Esophagus squamous epithelium (tissue), 5 donors: ENCODE data around the gene RIMBP2. TPM values are rescaled to one million over a fixed set of nuclear protein-coding genes. Genes with fewer than 3 reads are reported as not detected.

Experiments
- DNase-seq: peaks from one replicate; lab custom pipeline; 2025; lab: John Stamatoyannopoulos, UW
- H3K27ac ChIP-seq, 4 donors: fragments of 200-600 bp; sonication (generic); one replicate each; pipeline ENCODE4 v1.5.1; 2016 to 2019; ENCODE audit warnings: mild to moderate bottlenecking in 1 of 4
- H3K27me3 ChIP-seq, 4 donors: fragments of 200-600 bp; sonication (generic); 1 replicate in 3 of 4; 2 replicates in 1 of 4; pipeline versions ENCODE4 v1.5.1 to v1.6.0; 2017 to 2021; ENCODE audit warnings: antibody characterized with exemption in 1 of 4
- H3K36me3 ChIP-seq, 3 donors: fragments of 200-600 bp; sonication (generic); one replicate each; pipeline ENCODE4 v1.5.1; 2016 to 2019
- H3K4me1 ChIP-seq, 3 donors: fragments of 200-600 bp; sonication (generic); one replicate each; pipeline ENCODE4 v1.5.1; 2017 to 2019
- H3K4me3 ChIP-seq, 4 donors: fragments of 200-600 bp; sonication (generic); 1 replicate in 3 of 4; 2 replicates in 1 of 4; pipeline ENCODE4 v1.5.1; 2016 to 2019; ENCODE audit warnings: mild to moderate bottlenecking in 2 of 4, moderate library complexity in 1 of 4
- H3K9me3 ChIP-seq, 3 donors: fragments of 200-600 bp; sonication (generic); one replicate each; pipeline ENCODE4 v1.5.1; 2016 to 2019
- POLR2A ChIP-seq, 4 donors: fragments of 450-650 bp; IDR thresholded peaks; one replicate each; pipeline ENCODE4 v1.6.1; 2017; ENCODE audit warnings: antibody characterized with exemption in 4 of 4, mild to moderate bottlenecking in 4 of 4, moderate library complexity in 3 of 4
- WGBS, 2 donors: methylation state at CpG; one replicate each; pipeline ENCODE4 v1.1.5; 2018; 5-methylcytosine and 5-hydroxymethylcytosine counted together
- intact Hi-C: fragments of 100-400 bp; cut with DNase I; formaldehyde crosslinking; loops from one replicate; pipeline ENCODE4 v1.15.0; 2022
- total RNA-seq, 4 donors: library from RNA; depleted of rRNA; stranded (reverse); fragments of >200 nt; gene quantifications; one replicate each; pipeline ENCODE4 v1.1.0, GENCODE V29; 2016
- TF ChIP-seq, protein P1 (sequence below), 6 experiments: fragments of 450-650 bp in 4 of 6; fragments of 200-600 bp in 2 of 6; sonication (generic) in 2 of 6; IDR thresholded peaks; one replicate each; pipeline ENCODE4 v1.5.1; 2016 to 2019; ENCODE audit warnings: antibody characterized with exemption in 6 of 6, mild to moderate bottlenecking in 4 of 6, moderate library complexity in 4 of 6
- donor health status: DM: yes; HTN: yes; CAD: no.

RIMBP2 gene
- total RNA-seq, 4 donors from 2014 or later = 0.08 to 0.76 (median 0.46) TPM

- H3K27me3 ChIP-seq = no peaks in the 10 kb centered on the region
- TF ChIP-seq, protein P1, sequence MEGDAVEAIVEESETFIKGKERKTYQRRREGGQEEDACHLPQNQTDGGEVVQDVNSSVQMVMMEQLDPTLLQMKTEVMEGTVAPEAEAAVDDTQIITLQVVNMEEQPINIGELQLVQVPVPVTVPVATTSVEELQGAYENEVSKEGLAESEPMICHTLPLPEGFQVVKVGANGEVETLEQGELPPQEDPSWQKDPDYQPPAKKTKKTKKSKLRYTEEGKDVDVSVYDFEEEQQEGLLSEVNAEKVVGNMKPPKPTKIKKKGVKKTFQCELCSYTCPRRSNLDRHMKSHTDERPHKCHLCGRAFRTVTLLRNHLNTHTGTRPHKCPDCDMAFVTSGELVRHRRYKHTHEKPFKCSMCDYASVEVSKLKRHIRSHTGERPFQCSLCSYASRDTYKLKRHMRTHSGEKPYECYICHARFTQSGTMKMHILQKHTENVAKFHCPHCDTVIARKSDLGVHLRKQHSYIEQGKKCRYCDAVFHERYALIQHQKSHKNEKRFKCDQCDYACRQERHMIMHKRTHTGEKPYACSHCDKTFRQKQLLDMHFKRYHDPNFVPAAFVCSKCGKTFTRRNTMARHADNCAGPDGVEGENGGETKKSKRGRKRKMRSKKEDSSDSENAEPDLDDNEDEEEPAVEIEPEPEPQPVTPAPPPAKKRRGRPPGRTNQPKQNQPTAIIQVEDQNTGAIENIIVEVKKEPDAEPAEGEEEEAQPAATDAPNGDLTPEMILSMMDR (IDR thresholded peaks at IDR 0.05) = no peak
- TF ChIP-seq POLR2A (IDR thresholded peaks at IDR 0.05) = no peak
- intact Hi-C loops = no loop called here
- H3K4me1 ChIP-seq = no peaks in the 10 kb centered on the region
- H3K4me3 ChIP-seq = no peak overlapping the region
- WGBS, 2 donors = 67 to 92% methylated on average over 2 of the region's 2 CpGs
- no peaks in the 10 kb centered on the region for H3K36me3 ChIP-seq
- H3K9me3 ChIP-seq = no peaks in the 10 kb centered on the region
- DNase-seq = no peak
- no peak overlapping the region for H3K27ac ChIP-seq
These were observed 202.5 kb downstream of the RIMBP2 start for GRCh38 chr12:130513556-130513955.

DNA sequence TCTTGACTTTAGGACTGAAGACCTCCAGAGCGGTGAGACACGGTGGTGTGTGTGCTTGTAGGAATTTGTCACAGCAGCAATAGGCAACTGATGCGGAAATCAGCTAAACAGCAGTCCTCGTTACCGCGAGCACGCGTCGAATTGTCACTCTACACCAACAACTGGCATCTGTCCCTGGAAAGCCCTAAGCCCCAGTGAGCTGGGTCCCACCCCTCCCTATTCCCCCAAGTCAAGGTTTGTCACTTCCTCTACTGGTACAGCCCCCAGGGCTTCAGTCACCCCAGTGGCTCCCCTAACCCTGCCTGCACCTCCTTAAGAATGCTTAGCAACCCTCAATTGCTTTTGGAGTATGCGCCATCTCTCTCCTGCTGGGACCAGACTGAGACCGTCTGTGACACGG lies 204.8 kb downstream of the RIMBP2 start:
- no peaks in the 10 kb centered on the region for H3K27me3 ChIP-seq
- DNase-seq = no peak
- H3K4me1 ChIP-seq = no peaks in the 10 kb centered on the region
- H3K27ac ChIP-seq = no peak overlapping the region
- no peak overlapping the region for H3K4me3 ChIP-seq
- H3K9me3 ChIP-seq = no peaks in the 10 kb centered on the region
- H3K36me3 ChIP-seq = no peaks in the 10 kb centered on the region
- no peak for TF ChIP-seq POLR2A (IDR thresholded peaks at IDR 0.05)
- TF ChIP-seq, protein P1 (IDR thresholded peaks at IDR 0.05) = no peak
- WGBS, 2 donors = 84 to 86% methylated on average over 10 to 11 of the region's 12 CpGs
- intact Hi-C loops = no loop called here

- 74 to 87% methylated on average over 3 to 5 of the region's 5 CpGs for WGBS, 2 donors
- Histone ChIP-seq H3K27ac (no peak overlapping the region), H3K36me3 (no peaks in the 10 kb centered on the region), H3K4me1 (no peaks in the 10 kb centered on the region), H3K27me3 (no peaks in the 10 kb centered on the region), H3K9me3 (no peaks in the 10 kb centered on the region), H3K4me3 (no peak overlapping the region)
- TF ChIP-seq POLR2A (IDR thresholded peaks at IDR 0.05) = no peak
- DNase-seq = no peak
- intact Hi-C loops = no loop called here
These were observed 206.6 kb downstream of the RIMBP2 start for GRCh38 chr12:130509454-130509853.

GRCh38 chr12:130508847-130509246 lies 207.3 kb downstream of the RIMBP2 start:
- Histone ChIP-seq H3K27ac (no peak overlapping the region), H3K9me3 (no peaks in the 10 kb centered on the region), H3K4me3 (no peak overlapping the region), H3K27me3 (no peaks in the 10 kb centered on the region), H3K4me1 (no peaks in the 10 kb centered on the region), H3K36me3 (no peaks in the 10 kb centered on the region)
- TF ChIP-seq, protein P1 (IDR thresholded peaks at IDR 0.05) = no peak
- TF ChIP-seq POLR2A (IDR thresholded peaks at IDR 0.05) = no peak
- intact Hi-C loops = no loop called here
- no peak for DNase-seq
- WGBS, 2 donors = 50 to 84% methylated on average over 1 to 3 of the region's 6 CpGs

DNA sequence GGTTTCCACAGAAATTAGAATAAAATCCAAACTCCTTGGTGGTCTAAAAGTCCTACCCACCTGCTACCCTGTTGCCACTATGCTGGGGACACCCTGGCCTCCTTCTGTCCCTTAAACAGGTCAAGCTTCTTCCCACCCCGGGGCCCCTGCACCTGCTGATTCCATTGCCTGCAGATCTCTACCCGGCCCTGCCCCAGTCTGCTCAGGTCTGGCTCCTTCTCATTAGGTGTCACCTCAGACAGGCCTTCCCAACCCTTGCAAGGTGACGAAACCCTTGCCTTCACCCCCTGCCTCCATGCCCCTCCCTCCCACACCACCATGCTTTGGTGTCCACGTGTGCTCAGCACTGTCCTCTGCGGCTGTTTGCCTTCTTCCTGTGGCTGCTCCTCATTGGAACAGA lies 207.8 kb downstream of the RIMBP2 start:
- intact Hi-C loops = no loop called here
- H3K27me3 ChIP-seq = no peaks in the 10 kb centered on the region
- H3K4me1 ChIP-seq = no peaks in the 10 kb centered on the region
- 80 to 86% methylated on average over 4 to 5 of the region's 5 CpGs for WGBS, 2 donors
- no peaks in the 10 kb centered on the region for H3K9me3 ChIP-seq
- no peak overlapping the region for H3K4me3 ChIP-seq
- no peak overlapping the region for H3K27ac ChIP-seq
- TF ChIP-seq POLR2A (IDR thresholded peaks at IDR 0.05) = no peak
- TF ChIP-seq, protein P1 (IDR thresholded peaks at IDR 0.05) = no peak
- no peak for DNase-seq
- H3K36me3 ChIP-seq = no peaks in the 10 kb centered on the region

GRCh38 chr12:130506844-130507243 lies 209.3 kb downstream of the RIMBP2 start:
- no peaks in the 10 kb centered on the region for H3K9me3 ChIP-seq
- DNase-seq = no peak
- H3K4me3 ChIP-seq = no peak overlapping the region
- no peaks in the 10 kb centered on the region for H3K4me1 ChIP-seq
- 67% methylated on average over 3 to 4 of the region's 4 CpGs for WGBS, 2 donors
- intact Hi-C loops = no loop called here
- H3K36me3 ChIP-seq = no peaks in the 10 kb centered on the region
- no peaks in the 10 kb centered on the region for H3K27me3 ChIP-seq
- TF ChIP-seq, protein P1 (IDR thresholded peaks at IDR 0.05) = no peak
- TF ChIP-seq POLR2A (IDR thresholded peaks at IDR 0.05) = no peak
- no peak overlapping the region for H3K27ac ChIP-seq
